NCI-H510A treated with DMSO at 0.1 percent for 48 hours (cell line): ENCODE data around the gene CDK5RAP2.

ENCODE experiments used
- DNase-seq: peaks from one replicate; lab custom pipeline; 2025; lab: John Stamatoyannopoulos, UW

The CDK5RAP2 gene

DNA sequence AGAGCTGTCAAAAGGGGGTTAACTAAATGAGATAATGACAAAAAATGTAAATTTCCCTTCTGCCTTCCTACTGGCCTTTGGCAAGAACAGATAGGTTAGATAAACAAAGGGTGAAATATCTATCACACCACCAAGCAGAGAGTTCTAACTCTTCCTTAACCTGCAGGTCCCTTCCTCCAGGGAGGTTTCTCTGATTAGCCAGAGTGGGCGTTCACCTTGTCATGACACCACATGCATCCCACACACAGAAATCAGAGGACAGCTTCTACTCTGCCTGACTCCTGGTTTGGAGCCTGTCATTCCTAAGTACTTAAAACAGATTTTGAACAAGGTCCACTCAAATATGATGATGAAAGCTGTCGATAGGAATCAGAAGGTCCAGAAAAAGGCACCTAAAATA lies 180.0 kb downstream of the CDK5RAP2 start:
- no peak for DNase-seq

DNA sequence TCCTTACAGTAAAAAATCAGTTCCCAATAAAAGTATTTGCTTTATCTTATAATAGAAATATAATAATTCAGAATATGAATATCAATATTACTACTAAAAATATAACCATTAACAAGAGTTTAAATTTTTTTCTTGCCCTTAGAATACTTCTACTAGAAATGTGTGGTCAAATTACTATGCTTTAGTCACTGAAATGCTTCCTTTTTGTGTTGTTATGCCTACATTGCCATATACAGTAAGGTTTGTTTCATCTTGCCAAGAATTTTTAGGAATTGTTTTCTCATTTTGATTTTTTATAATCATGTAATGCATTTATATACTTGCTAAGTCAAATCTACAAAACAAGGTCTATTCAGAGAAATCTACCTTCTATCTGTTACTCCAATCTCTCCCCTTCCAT lies 181.7 kb downstream of the CDK5RAP2 start:
- no peak for DNase-seq

DNA sequence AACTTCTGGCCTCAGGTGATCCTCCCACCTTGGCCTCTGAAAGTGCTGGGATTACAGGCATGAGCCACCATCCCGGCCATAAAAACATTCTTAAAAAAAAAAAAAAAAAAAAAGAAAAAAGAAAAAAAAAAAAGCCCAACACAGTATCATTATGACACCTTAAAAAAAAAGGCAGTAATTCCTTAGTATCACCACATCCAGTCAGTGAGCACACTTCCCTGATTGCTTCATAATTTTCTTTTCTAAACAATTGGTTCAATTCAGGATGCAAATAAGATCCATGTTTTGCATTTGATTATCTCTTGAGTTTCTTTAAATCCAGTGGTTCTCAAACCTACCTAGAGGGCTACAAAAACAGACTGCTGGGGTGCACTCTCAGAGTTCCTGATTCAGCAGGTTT lies 182.5 kb downstream of the CDK5RAP2 start:
- DNase-seq = no peak

DNA sequence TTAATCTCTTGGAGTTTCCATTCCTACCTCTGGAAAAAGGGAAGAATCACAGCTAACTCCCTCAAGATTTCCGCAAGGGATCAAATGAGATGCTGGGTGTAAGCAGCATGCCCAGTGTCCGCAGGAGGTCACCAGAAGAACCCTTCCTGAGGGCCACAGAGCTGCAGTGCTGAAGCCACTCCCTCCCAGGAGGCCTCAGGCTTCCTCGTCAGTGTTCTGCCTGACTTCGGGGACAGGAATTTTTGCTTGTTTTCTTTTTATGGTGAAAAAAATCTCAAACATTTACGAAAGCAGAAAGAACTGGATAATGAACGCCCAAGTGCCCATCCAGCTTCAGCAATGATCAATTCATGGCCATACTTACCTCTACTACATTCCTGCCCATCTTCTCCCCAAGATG lies 183.0 kb downstream of the CDK5RAP2 start:
- no peak for DNase-seq

DNA sequence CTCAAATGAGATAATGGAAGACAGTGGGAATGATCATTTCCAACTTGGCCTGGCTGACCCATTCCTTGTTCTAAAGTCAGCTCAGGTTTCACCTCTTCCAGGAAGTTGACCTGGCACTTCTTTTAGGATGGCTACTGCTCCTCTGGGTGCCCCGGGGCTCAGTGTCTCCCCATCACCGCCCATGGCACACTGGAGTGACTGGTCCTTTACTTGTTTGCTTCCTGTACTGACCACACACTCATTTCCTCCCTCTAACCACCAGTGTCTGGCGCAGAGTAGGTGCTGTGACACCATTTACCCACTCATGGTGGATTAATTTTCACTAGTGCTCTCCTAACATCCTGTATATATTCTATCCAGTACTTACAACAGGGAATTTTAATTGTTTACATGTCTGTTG lies 183.5 kb downstream of the CDK5RAP2 start:
- DNase-seq = no peak

DNA sequence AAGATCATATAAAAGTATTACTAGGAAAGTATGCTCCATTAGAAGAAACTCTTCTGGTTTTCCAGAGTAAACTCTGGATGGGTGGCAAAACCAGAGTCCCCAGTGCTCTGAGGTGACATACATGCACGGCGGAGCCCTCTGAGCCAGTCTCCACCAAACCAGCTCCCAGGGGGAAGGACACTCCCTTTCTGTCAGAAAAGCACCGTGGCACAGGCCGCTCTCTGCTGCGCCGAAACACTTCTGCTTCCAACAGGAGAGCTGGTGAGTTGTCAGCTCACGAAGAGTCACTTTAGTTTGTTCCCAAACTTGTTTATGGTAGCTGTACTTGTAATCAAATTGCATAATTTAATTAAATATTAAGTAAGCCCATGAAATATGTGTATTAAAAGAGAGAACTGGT lies 184.6 kb downstream of the CDK5RAP2 start:
- DNase-seq = no peak

DNA sequence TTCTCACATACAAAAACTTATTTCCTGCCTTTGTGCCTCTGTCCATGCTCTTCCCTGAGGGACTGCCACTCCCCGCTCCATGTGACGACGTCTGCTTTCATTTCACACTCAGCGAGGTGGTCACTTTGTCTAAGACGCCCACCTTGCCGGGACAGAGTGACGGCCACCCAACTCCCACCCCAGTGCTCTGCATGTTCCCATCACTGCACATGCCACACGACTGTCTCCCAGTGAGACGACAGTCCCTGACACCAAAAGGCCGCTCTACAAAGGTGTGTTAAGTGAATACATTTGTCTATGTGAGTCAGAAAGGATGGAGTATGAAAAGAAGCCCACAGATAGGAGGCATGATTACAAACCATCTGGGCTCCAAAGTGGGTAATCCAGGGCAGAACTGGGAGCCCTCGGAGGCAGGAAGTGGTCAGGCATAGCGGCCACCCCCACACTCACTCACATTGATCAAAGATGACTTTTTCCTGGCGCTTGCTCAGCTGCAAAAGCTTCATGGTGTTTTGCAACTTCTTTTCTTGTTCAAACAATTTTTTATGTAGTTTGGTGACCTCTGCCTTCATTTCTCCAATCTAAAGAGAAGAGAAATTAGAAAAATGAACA lies 185.8 kb downstream of the CDK5RAP2 start:
- no peak for DNase-seq

DNA sequence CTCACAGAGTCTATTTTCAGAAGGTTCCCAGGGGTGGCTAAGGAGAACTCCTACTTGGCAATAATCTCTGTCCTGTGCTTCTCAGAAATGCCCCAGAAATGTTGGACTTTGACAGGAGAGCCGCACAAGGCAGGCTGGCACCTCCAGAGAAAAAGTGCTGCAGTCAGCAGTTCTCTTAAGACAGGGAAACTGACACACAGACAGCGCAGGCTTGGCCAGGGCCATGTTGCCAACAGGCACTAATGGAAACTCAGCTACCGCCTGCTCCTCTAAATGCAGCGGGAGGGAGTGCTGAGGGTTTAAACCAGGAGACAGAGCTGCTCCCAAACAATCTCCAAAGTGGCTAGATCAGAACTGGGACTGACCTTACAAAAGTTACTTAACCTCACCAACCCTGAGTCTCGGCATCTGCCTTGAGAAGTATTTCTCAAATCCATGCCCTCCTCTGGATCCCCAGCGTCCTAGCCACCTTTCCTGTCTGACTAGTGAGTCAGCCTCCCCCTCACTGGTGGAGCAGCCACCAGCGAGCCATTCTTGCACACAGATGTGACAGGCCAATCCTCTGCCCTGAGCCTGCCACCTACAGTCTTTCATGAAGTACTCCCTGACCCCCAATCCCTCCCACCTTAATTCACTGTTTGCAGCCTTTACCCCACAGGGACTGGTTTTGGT lies 186.4 kb downstream of the CDK5RAP2 start:
- DNase-seq = no peak

DNA sequence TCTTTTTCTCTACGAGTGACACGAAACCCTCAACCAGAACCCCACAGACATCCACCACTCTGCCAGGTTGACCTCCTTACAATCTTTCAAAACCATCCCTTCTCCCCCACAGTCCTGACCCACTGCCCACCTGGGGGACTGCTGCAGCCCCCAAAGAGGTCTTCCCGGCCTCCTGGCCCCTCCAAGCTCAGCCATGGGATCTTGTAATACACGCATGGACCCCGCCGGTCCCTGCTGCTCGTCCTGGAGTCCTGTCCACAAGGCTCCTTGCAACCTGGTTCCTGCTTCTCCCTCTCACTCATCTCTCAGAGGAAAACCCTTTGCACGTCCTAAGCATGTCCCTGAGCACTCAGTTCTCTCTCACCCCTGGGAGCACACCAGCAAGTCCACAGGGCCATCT lies 187.3 kb downstream of the CDK5RAP2 start:
- no peak for DNase-seq

DNA sequence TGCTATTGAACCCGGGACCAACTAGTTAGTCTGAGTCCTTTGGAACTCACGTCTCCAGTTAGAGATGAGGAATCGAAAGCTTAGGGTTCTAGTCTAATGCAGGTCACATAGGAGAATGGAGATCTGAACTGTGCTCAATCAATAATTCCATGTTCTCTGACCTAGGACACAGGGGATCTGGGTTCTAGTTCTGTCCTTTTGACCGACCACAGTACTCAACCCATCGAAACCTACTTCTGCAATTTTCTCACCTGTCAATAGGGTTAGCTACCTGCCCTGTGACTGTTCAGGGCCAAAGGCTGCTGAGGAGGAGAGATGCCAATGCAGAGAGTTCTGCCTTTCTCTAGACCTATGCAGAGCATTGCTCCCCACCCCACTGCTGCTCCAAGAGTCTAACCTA lies 187.7 kb downstream of the CDK5RAP2 start:
- no peak for DNase-seq

DNA sequence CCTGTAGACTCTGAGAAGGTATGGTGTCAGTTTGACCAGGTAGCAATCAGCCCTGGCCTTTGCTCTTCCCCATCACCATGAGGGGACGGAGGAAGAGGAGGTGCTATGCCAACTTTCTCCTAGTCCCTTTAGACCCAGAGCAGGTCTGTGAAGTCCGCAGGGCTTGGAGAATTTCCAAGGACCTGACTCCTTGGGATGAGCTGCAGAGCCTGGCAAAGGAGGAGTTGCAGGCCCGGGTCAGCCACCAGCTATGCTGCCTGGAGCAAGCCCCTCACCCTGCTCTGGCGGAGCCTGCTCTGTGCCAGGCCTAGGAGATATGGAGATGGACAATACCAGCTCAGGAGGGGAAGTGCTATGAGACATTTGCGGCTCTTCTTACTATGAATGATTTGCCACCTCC lies 188.3 kb downstream of the CDK5RAP2 start:
- DNase-seq = no peak

DNA sequence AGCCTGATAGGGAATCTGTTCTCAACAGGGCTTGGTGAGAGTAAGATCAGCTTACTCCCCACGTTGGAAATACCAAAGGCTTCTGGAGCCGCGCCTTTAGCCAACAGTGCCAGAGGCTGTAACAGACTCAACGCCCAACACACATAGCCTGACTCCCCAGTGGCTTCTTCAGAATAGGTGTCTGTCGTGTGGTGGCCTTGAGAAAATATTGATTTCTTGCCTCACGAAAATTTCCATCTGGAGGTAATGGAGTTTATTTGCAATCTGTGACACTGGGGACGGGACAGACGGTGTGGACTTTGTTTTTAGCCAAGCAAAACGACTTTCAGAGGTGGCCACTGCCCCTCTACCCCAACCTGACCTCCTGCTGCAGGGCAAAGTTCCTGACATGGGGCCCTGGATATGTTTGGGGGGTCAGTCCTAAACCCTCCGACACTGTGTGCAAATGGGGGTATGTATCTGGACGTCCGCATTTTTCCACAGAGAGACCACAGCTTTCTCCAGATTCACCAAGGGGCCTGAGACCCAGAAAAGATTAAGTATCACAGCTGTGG lies 189.3 kb downstream of the CDK5RAP2 start:
- no peak for DNase-seq

DNA sequence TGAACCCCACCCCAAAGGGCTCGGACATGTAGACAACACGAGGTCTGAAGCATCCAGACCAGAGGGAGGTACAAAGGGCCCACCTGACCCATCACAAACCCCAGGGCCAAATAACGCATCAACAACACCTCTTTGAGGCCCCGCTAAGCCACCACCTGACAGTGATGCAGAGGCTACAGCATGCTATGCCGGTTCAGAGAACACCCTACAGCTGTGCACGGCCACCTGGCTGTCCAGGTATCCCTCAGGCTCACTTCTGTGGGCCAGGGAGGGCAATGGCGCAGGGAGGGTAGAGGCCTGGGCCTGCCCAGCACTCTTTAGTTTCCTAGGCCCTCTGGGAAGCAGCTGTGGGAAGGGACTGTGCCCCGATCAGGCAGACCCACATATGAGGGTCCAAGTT lies 190.1 kb downstream of the CDK5RAP2 start:
- DNase-seq = no peak

DNA sequence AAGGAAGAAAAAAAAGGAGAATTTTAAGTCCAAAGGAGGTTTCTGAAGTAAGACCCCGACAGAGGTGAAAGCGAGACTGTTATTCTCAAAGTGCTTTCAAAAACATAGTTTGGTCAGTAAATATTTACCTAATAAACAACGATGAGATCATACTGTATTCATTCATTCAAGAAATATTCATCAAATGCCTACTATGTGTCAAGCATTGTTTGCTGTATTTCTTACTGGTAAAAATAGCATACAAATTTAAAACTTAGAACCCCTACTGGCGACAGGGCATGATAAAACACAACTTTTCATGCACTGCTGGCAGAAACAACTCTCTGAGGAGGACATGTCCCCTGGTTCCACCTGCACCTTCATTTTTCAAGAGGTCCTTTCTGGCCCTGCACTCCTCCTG lies 190.7 kb downstream of the CDK5RAP2 start:
- no peak for DNase-seq

DNA sequence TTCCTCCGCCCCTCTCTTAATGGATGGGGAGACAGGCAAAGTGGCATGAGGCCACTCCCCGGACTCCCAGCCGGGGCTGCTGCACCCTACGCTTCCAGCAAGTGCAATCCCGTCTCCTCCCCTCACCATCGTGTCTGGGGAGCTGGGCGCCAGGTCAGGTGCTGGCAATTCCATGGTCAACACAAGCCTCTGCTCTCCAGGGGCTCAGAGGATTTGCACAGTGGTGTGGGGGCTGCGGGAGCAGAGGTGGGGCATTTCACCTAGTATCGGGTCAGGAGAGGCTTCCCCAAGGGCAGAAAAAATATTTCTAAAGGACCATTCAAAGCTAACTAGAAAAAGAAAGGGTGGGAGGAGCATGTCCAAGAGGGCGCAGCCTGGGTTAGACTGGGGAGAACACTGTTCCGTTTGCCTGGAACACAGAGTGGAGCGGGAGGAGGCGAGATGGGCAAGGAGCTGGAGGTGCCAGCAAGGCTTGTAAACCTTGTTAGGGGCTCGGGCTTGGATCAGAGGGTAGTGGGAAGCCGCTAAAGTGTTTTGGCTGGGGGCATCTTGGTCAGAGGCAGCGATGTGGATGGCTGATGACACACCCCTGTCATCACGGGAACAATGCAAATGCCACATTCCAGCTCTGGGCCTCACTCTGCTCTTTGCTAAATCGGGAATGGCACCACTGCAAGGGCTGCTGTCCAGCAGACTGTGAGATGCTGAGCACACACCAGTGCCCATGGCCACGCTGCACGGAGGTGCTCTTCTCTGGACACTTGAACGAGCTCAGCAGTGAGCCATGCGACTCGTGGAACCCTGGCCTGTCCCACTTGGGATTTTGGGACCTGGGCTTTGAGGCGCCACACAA lies 191.7 kb downstream of the CDK5RAP2 start:
- peak; percentile 87 for DNase-seq

DNA sequence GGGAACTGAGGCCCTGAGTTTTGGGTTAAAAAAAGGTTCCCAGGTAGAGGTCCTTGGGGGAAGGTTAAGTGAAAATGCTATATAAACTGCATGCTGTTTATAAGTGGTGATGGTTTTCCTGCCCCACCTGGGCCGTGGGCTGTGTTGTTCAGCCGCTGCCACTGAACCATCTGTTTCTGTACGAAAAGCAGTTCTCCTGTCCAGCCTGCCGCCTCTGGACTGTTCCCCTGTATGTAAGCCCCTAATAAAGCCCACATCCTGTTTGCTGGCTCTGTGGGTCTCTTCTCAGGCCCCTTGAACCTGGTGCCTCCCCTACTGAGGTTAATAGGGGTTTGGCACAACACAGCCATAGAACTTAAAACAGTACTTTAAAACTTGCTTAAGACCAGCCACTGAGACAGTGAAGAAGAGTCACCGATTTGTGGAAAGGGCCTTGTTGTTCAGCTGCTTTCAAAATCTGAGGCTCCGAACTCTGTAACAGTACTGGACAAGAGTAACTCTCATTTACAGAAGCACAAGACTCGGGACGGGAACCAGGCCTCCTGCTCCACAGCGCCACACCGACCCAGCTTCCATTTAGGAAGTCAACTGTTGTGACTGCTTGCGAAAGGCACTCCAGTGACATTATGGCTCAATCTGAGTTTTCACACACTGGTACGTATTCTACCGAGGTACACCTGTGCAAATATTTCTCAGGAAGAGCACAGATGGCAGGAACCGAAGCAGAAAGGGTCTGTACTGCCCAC lies 192.5 kb downstream of the CDK5RAP2 start:
- peak; percentile 95 for DNase-seq

DNA sequence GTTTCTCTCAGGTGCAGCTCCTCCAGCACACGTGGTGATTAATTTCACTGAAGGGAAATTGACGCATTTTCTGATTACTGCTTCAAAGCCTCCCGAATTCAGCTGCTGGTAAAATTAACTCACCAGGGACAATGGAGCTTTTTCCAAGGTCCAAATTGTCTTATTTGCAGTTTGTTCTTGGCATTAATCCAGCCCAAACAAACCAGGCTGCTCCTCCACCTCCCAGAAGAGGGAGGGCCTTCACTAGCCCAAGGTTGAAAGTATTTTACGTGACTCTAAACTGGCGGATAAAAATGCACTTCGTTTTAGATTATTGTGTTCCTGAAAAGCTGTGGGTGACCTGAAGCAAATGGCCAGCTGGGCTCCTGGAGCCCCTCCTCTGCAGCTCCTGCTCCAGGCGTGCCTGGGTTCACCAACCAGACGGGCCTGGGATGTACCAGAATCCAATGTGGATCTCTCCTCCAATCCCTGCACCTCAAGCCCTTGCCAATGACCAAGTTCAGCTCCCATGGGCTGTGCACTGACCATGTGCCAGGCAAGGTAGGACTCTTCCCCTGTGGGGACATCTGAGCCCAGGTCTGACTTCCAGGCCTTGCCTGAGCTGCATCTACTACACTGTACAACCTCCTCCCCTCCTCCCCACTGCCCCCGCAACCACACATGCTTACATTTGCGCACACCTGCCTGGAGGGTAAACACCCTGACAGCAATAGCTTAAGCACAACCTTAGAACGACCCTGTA lies 193.4 kb downstream of the CDK5RAP2 start:
- DNase-seq = peak; percentile 85

DNA sequence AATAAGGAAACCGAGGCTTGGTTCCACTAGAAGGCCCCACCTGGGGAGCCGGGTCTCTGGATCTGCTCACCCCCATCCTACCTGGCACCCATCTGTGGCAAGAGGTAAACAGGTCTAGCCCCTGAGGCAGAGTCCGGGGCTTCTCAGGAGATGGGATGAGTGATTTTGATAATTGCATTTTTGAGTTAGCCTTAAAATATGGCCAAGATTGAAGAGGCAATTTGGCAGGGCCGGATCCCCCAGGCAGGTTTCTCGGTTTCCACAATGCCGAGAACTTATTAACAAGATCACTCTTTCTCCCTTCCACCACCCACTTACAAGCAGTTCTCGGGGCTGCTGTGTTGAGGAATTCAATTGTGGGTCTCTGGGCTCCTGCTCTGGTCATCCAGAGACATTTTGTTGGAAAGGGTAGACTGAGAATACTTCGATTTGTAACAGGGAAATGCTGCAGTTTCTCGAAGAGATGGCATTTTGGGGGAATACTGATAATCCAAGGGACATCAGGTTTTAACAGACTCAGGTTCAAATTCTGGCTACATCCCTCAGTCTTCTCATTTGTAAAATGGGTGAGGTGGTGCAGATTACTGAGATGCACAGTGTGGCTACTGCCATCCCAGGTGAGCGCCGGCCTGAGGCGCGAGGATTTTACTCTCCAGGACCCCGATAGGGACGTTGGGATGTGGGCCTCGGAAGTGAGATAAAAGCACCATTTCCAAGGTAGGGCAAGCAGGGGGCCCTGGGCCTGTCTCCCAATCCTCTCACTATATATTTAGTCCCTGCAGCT lies 194.2 kb downstream of the CDK5RAP2 start:
- no peak for DNase-seq

DNA sequence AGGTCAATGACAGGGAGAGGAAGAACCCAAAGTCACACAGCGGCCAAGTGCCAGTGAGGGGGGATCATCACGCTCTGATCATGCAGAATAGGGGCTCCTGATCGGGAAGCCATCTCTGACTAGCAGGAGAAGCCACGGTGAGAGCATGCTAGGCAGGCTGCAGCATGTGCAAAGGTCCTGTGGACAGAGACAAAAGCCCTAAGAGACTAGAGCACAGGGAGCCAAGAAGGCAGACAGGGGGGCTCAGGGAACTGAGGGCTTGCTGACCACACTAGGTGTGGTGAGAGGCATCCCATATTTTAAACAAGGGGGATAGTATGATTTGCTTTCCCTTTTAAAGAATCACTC lies 195.1 kb downstream of the CDK5RAP2 start:
- no peak for DNase-seq

DNA sequence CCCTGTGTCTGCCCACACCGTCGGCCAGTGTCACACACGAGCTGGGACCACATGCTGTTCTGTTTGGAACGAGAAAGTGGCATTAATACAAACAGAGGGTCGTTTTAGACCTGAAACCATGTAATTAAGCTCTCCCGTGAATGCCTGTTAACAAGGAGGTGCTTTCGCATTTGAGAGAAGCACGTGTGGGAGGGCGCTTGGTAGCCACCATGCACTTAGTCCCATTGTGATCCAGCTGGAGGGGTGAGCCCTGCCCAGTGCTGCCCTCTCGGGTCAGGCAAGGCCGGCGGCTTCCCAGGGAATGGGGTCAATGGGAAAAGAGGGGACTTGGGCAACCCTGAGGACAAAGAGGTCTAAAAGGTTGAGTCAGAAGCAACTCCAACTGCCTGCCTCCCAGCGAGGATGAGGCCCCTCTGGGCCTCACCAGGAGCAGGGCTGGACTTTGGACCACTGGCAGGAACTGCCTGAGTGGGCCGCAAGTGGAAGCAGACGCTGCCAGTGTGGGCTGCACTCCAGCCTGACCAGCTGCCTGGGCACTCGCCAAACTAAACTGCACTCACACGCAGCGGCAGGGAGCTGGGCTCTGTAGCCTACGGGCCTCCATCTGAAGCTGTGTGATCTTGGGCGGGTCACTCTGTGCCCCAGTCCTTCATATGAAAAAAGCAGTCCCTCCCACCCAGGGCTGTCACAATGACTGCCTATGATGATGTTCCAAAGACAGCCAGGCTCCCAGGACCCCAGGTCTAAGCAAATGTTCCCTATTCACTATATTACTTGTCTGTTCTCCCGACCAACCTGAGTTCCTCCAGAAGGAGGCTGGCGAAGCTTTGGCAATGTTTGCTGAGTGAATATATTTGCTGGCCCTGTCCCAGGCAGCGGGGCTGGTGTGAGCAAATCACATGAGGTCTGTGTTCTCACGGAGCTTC lies 195.7 kb downstream of the CDK5RAP2 start:
- no peak for DNase-seq
